ENCODE measurements around the gene SELENON.

DNA sequence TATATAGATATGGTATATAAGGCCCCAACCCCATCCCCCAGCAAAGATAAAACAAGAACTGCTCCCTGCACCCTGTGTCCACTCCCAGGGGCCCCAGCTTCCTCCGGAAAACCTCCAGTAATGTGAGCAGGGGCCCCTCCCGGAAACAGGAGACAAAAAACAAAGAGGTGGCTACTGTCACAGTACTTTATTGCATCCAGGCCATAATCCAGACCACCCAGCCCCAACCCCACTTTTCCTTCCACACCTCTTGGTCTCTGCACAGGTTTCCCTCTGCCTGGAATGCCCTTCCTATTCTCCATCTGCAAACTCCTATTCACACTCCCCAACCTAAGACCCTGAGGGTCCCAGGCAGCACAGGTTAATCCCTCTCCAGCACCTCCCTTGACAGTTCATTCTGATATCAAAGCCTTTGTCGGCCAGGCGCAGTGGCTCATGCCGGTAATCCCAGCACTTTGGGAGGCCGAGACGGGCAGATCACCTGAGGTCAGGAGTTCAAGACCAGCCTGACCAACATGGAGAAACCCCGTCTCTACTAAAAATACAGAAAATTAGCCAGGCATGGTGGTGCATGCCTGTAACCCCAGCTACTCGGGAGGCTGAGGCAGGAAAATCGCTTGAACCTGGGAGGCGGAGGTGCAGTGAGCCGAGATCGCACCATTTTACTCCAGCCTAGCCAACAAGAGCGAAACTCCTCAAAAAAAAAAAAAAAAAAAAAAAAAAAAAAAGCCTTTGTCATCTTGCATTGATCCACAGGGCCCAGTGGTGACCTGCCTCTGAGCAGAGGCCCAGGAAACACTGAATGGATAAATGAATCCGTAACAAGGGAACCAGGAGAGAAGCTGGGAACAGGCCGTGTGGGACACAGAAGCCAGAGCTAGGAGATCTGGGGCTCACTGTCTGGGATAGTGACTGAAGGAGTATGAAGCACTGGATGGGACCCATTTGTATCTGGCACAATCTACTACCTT lies 61.6 kb downstream of the SELENON start:
- TF ChIP-seq, protein P1, sequence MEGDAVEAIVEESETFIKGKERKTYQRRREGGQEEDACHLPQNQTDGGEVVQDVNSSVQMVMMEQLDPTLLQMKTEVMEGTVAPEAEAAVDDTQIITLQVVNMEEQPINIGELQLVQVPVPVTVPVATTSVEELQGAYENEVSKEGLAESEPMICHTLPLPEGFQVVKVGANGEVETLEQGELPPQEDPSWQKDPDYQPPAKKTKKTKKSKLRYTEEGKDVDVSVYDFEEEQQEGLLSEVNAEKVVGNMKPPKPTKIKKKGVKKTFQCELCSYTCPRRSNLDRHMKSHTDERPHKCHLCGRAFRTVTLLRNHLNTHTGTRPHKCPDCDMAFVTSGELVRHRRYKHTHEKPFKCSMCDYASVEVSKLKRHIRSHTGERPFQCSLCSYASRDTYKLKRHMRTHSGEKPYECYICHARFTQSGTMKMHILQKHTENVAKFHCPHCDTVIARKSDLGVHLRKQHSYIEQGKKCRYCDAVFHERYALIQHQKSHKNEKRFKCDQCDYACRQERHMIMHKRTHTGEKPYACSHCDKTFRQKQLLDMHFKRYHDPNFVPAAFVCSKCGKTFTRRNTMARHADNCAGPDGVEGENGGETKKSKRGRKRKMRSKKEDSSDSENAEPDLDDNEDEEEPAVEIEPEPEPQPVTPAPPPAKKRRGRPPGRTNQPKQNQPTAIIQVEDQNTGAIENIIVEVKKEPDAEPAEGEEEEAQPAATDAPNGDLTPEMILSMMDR (IDR thresholded peaks at IDR 0.05; ENCODE audit: poor library complexity), result no peak
- TF ChIP-seq EZH2 (IDR thresholded peaks at IDR 0.05; ENCODE audit: borderline replicate concordance) (no peak), EZH2phosphoT487 (IDR thresholded peaks at IDR 0.05; ENCODE audit: low read depth, severe bottlenecking, unreplicated experiment) (no peak)

Measured in hepatocyte (in vitro differentiated cells).